ENCODE data around the gene KLC4.

KLC4 gene

GRCh38 chr6:43059168-43060033, at the start of gene KLC4, which contains the start of gene MRPL2:
Gene KLC4, plus strand, starts transcription at chr6:43059631. Its CDS starts 1,705 bp downstream, at chr6:43061336.
Gene MRPL2, minus strand, starts transcription at chr6:43059434. Its CDS starts 53 bp downstream, at chr6:43059381.
- Mint-ChIP-seq H3K4me1 (peaks cover 32% of the 10 kb centered on the region), H3K27ac (peak within 1 kb of the TSS; percentile 98), H3K36me3 (peaks cover 55% of the 10 kb centered on the region), H3K9me3 (no peaks in the 10 kb centered on the region), H3K4me3 (peak within 1 kb of the TSS; percentile 86)
- peak; percentile 96 for ATAC-seq
- DNase-seq (ENCODE audit: low spot score in 2 of 2): peak; percentile 89 to 97

DNA sequence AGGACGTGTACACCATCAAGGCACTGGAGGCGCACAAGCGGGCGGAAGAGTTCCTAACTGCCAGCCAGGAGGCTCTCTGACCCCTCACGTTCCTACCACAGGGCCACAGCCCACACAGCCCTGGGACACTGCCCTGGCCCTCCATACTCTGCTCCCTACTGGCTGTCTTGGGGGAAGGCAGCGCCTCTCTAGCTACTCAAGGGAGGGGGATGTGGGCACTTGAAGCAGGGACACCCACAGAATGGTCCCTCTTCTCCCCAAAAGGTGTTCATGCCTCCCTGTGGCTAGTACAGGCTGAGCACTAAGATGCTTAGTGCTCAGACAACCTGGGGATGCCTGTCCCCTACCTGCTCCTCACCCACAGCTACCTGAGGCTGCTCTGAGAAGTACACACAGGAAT, 48.2 kb upstream of the KLC4 start:
- H3K27ac Mint-ChIP-seq: peak overlapping the region; percentile 98
- peaks cover 41% of the 10 kb centered on the region for H3K4me1 Mint-ChIP-seq
- DNase-seq (ENCODE audit: low spot score in 2 of 2): no peak
- H3K36me3 Mint-ChIP-seq: peaks cover 82% of the 10 kb centered on the region
- ATAC-seq: no peak
- H3K4me3 Mint-ChIP-seq: no peak overlapping the region
- H3K9me3 Mint-ChIP-seq: no peaks in the 10 kb centered on the region

GRCh38 chr6:43012364-43012763, 47.1 kb upstream of the KLC4 start:
- Mint-ChIP-seq H3K4me3 (peak overlapping the region; percentile 99), H3K36me3 (peaks cover 81% of the 10 kb centered on the region), H3K9me3 (no peaks in the 10 kb centered on the region), H3K27ac (peak overlapping the region; percentile 98), H3K4me1 (peaks cover 53% of the 10 kb centered on the region)
- ATAC-seq (no peak), DNase-seq (ENCODE audit: low spot score in 2 of 2) (no peak)

GRCh38 chr6:43013097-43013842, 46.2 kb upstream of the KLC4 start:
- H3K9me3 Mint-ChIP-seq: no peaks in the 10 kb centered on the region
- peak overlapping the region; percentile 99 for H3K4me3 Mint-ChIP-seq
- no peak for DNase-seq (ENCODE audit: low spot score in 2 of 2)
- H3K4me1 Mint-ChIP-seq: peaks cover 62% of the 10 kb centered on the region
- peak; percentile 48 for ATAC-seq
- peaks cover 83% of the 10 kb centered on the region for H3K36me3 Mint-ChIP-seq
- peak overlapping the region; percentile 98 for H3K27ac Mint-ChIP-seq

DNA sequence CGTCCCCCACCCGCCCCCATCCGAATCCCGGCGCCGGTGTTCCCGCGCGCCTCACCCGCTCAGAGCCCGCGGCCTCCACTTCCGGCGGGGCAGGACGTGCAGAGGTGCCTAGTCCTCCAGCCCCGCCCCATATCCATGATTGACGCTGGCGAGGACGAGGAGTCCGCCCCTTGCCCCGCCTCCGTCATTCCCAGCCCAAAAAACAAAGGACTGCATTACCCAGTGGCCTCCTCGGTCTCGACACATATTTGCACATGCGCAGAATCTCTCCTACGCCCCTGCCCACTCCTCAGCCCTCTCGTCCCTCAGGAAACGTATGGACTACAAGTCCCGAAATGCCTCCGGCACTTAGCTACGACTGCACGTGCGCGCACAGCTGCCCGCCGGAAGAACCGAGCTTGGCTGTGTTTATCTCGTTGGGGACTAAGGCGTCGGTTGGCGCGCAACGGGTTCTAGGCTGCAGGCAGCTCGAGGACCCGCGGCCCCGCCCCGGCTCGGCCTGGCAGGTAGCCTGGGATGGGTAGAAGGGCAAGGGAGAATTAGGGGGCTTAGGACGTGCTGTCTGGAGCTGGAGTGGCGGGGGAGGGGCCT, 45.5 kb upstream of the KLC4 start, which contains the start of the genes KLHDC3 and MEA1:
TSS of gene KLHDC3 (plus strand) at position 407 of the 591 bp plus-strand sequence. CDS start 2,944 bp downstream, outside the sequence.
TSS of gene MEA1 (minus strand) at position 104 of the 591 bp plus-strand sequence. CDS start 133 bp downstream, outside the sequence.
- peak within 1 kb of the TSS; percentile 99 for H3K4me3 Mint-ChIP-seq

GRCh38 chr6:43014434-43014909, 45.0 kb upstream of the KLC4 start:
- ATAC-seq: no peak
- peak overlapping the region; percentile 98 for H3K27ac Mint-ChIP-seq
- peak overlapping the region; percentile 99 for H3K4me3 Mint-ChIP-seq
- no peaks in the 10 kb centered on the region for H3K9me3 Mint-ChIP-seq
- DNase-seq (ENCODE audit: low spot score in 2 of 2): no peak
- peaks cover 84% of the 10 kb centered on the region for H3K36me3 Mint-ChIP-seq
- peaks cover 62% of the 10 kb centered on the region for H3K4me1 Mint-ChIP-seq

More for the DNA sequence above, 45.5 kb upstream of the KLC4 start, which contains the start of the genes KLHDC3 and MEA1:
- Mint-ChIP-seq H3K27ac (peak within 1 kb of the TSS; percentile 98), H3K36me3 (peaks cover 84% of the 10 kb centered on the region), H3K9me3 (no peaks in the 10 kb centered on the region), H3K4me1 (peaks cover 62% of the 10 kb centered on the region)
- DNase-seq (ENCODE audit: low spot score in 2 of 2) (peak; percentile 84 to 98), ATAC-seq (peak; percentile 94)

- peak overlapping the region; percentile 39 for H3K4me3 Mint-ChIP-seq
- DNase-seq (ENCODE audit: low spot score in 2 of 2) (no peak), ATAC-seq (no peak)
- peaks cover 80% of the 10 kb centered on the region for H3K36me3 Mint-ChIP-seq
- H3K9me3 Mint-ChIP-seq: no peaks in the 10 kb centered on the region
- peaks cover 69% of the 10 kb centered on the region for H3K4me1 Mint-ChIP-seq
- H3K27ac Mint-ChIP-seq: peak overlapping the region; percentile 80
These were observed 43.1 kb upstream of the KLC4 start for GRCh38 chr6:43016176-43016942.

DNA sequence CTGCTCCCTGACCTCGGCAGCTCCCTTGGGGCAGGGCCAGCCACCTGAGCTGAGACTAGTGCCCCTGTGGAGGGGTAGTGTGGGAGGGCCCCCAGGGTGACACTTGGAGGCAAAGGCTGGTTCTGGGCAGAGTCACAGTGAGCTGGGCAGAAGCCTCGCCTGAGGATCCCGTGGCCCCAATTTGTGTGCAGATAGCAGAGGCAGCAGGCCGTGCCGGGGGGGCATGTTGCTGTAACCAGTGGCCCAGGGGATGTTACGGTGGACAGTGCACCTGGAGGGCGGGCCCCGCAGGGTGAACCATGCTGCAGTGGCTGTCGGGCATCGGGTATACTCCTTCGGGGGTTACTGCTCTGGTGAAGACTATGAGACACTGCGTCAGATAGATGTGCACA, 42.5 kb upstream of the KLC4 start:
- peaks cover 64% of the 10 kb centered on the region for H3K4me1 Mint-ChIP-seq
- no peak overlapping the region for H3K4me3 Mint-ChIP-seq
- no peaks in the 10 kb centered on the region for H3K9me3 Mint-ChIP-seq
- H3K27ac Mint-ChIP-seq: peak overlapping the region; percentile 80
- DNase-seq (ENCODE audit: low spot score in 2 of 2) (no peak), ATAC-seq (no peak)
- H3K36me3 Mint-ChIP-seq: peaks cover 80% of the 10 kb centered on the region

GRCh38 chr6:43019152-43019551, 40.3 kb upstream of the KLC4 start:
- peaks cover 49% of the 10 kb centered on the region for H3K4me1 Mint-ChIP-seq
- H3K36me3 Mint-ChIP-seq: peaks cover 76% of the 10 kb centered on the region
- H3K9me3 Mint-ChIP-seq: no peaks in the 10 kb centered on the region
- H3K27ac Mint-ChIP-seq: no peak overlapping the region
- DNase-seq (ENCODE audit: low spot score in 2 of 2) (no peak), ATAC-seq (no peak)
- H3K4me3 Mint-ChIP-seq: no peak overlapping the region

DNA sequence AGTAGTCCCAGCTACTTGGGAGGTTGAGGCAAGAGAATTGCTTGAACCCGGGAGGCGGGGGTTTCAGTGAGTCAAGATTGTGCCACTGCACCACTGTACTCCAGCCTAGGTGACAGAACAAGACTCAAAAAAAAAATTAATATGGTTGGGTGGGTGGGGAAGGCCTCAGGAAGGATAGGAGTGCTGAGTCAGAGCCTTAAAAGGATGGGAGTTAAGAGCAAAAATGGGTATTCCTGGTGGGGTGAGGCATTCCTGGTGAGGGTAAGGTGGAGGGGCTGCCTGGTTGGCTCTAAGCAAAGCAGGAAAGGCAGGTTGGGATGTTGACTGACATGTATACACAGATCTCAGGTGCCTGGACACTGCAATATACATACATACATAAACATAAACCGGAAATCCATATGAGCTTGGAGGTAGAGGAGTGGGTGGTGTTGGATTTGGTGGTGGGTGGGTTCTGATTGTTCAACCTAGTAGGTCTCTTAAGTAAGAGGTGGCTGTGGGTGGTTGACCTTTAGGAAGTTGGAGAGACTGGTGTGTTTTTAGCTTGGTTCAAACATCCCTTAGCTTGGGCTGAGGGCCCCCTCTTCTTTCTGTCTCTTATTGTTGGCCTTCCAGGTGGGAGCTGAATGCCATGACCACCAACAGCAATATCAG, 39.3 kb upstream of the KLC4 start:
- no peaks in the 10 kb centered on the region for H3K9me3 Mint-ChIP-seq
- peak overlapping the region; percentile 53 for H3K27ac Mint-ChIP-seq
- peaks cover 49% of the 10 kb centered on the region for H3K4me1 Mint-ChIP-seq
- ATAC-seq (no peak), DNase-seq (ENCODE audit: low spot score in 2 of 2) (no peak)
- peak overlapping the region; percentile 88 for H3K4me3 Mint-ChIP-seq
- H3K36me3 Mint-ChIP-seq: peaks cover 86% of the 10 kb centered on the region

GRCh38 chr6:43020847-43021246, 38.6 kb upstream of the KLC4 start:
- Mint-ChIP-seq H3K4me3 (peak overlapping the region; percentile 88), H3K36me3 (peaks cover 91% of the 10 kb centered on the region), H3K4me1 (peaks cover 48% of the 10 kb centered on the region), H3K27ac (peak overlapping the region; percentile 90), H3K9me3 (no peaks in the 10 kb centered on the region)
- no peak for DNase-seq (ENCODE audit: low spot score in 2 of 2)
- ATAC-seq: no peak

- H3K9me3 Mint-ChIP-seq: no peaks in the 10 kb centered on the region
- DNase-seq (ENCODE audit: low spot score in 2 of 2) (peak; percentile 46 to 79), ATAC-seq (peak; percentile 87)
- H3K27ac Mint-ChIP-seq: peak within 1 kb of the TSS; percentile 90
- H3K4me1 Mint-ChIP-seq: peaks cover 42% of the 10 kb centered on the region
- peaks cover 92% of the 10 kb centered on the region for H3K36me3 Mint-ChIP-seq
- H3K4me3 Mint-ChIP-seq: peak within 1 kb of the TSS; percentile 88
These were observed 38.0 kb upstream of the KLC4 start, which contains the start of gene RRP36 for GRCh38 chr6:43021270-43022047. Gene RRP36, plus strand, starts transcription at chr6:43021623. Its CDS starts 32 bp downstream, at chr6:43021655.

GRCh38 chr6:43024436-43024835, 35.0 kb upstream of the KLC4 start:
- H3K4me3 Mint-ChIP-seq: peak overlapping the region; percentile 1
- ATAC-seq: peak; percentile 38
- DNase-seq (ENCODE audit: low spot score in 2 of 2): no peak
- peaks cover 24% of the 10 kb centered on the region for H3K4me1 Mint-ChIP-seq
- no peaks in the 10 kb centered on the region for H3K9me3 Mint-ChIP-seq
- H3K27ac Mint-ChIP-seq: peak overlapping the region; percentile 73
- peaks cover 92% of the 10 kb centered on the region for H3K36me3 Mint-ChIP-seq

Measured in stimulated activated effector memory CD8-positive, alpha-beta T cell treated with anti-CD3 and anti-CD28 coated beads, Interleukin-12 subunit alpha, Interleukin-12 subunit beta, amount 100 ng/mL, for 72 hours (primary cell).